DOHH2 (cell line): ENCODE results near the gene SP7.

Source experiments
- H3F3A ChIP-seq: fragments of 200-600 bp; sonication (generic), shearing (Covaris generic); 2 replicates; pipeline ENCODE4 v1.6.0; 2016; ENCODE audit warnings: antibody characterized with exemption, mild to moderate bottlenecking; ENCODE audit not compliant: control insufficient read depth, insufficient read depth
- H3K27ac ChIP-seq: fragments of 200-600 bp; sonication (generic); 2 replicates; pipeline ENCODE4 v1.5.1; 2014; ENCODE audit warnings: low read depth, mild to moderate bottlenecking, low read length, moderate library complexity
- H3K27me3 ChIP-seq: fragments of 200-600 bp; sonication (generic); 2 replicates; pipeline ENCODE4 v1.6.1; 2014; ENCODE audit warnings: mild to moderate bottlenecking, low read length, mixed read lengths; ENCODE audit not compliant: control insufficient read depth
- H3K36me3 ChIP-seq: fragments of 200-600 bp; sonication (generic); 2 replicates; pipeline ENCODE4 v1.6.1; 2014; ENCODE audit warnings: mild to moderate bottlenecking, low read length, moderate library complexity, mixed read lengths; ENCODE audit not compliant: control insufficient read depth
- H3K4me1 ChIP-seq: fragments of 200-600 bp; sonication (generic); 2 replicates; pipeline ENCODE4 v1.6.1; 2014; ENCODE audit warnings: mild to moderate bottlenecking, low read length, mixed read lengths; ENCODE audit not compliant: control insufficient read depth
- H3K4me2 ChIP-seq: fragments of 200-600 bp; sonication (generic); 2 replicates; pipeline ENCODE4 v1.6.0; 2014; ENCODE audit warnings: mild to moderate bottlenecking, low read length, moderate library complexity
- H3K4me3 ChIP-seq: fragments of 200-600 bp; sonication (generic); 2 replicates; pipeline ENCODE4 v1.5.1; 2014; ENCODE audit warnings: mild to moderate bottlenecking, low read length, mixed read lengths
- H3K79me2 ChIP-seq: fragments of 200-600 bp; sonication (generic); 2 replicates; pipeline ENCODE4 v1.6.1; 2014; ENCODE audit warnings: mild to moderate bottlenecking, low read length, mixed read lengths; ENCODE audit not compliant: control insufficient read depth
- H3K9me2 ChIP-seq: fragments of 200-600 bp; sonication (generic); replicated peaks from 2 replicates; pipeline ENCODE4 v1.6.1; 2014; ENCODE audit warnings: mild to moderate bottlenecking, low read length, mixed read lengths; ENCODE audit not compliant: control insufficient read depth
- H3K9me3 ChIP-seq: fragments of 200-600 bp; sonication (generic); 2 replicates; pipeline ENCODE4 v1.6.1; 2014; ENCODE audit warnings: antibody characterized with exemption, low read length, mixed read lengths; ENCODE audit not compliant: control insufficient read depth, insufficient read depth
- H4K20me1 ChIP-seq: fragments of 200-600 bp; sonication (generic); 2 replicates; pipeline ENCODE4 v1.6.0; 2014; ENCODE audit warnings: low read depth, mild to moderate bottlenecking, antibody characterized with exemption, low read length, moderate library complexity; ENCODE audit not compliant: control insufficient read depth, insufficient read depth
- EZH2phosphoT487 ChIP-seq: fragments of 200-600 bp; sonication (generic); IDR thresholded peaks from 2 replicates; pipeline ENCODE4 v1.6.1; 2017; ENCODE audit warnings: borderline replicate concordance, mild to moderate bottlenecking, antibody characterized with exemption, low read length, moderate library complexity, mixed read lengths
- TF ChIP-seq, protein P1 (sequence below): fragments of 200-600 bp; sonication (generic); IDR thresholded peaks from one replicate; pipeline ENCODE4 v1.5.1; 2014; ENCODE audit warnings: antibody characterized with exemption, mild to moderate bottlenecking, low read depth, low read length; ENCODE audit not compliant: poor library complexity, severe bottlenecking

Gene SP7

DNA sequence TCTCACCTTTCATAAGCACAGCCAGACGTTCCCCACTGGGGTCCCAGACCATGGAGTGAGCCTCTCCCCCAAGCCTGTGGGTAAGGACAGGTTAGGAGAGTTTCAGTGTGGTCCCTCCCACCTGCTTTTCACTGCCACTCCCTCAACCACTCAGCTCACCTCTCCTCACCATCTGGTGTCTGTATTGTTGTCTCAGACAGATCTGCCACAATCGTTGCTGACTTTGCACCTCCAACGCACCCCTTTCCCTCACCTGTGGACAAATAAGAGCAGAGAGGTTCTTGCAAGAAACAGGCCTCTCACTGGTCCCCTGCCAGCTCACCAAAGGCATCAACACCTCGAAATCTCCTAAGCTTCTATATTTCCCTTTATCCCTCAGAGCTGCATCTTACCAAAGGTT lies 27.9 kb downstream of the SP7 start:
- Histone ChIP-seq H3K4me3 (no peak overlapping the region), H3K36me3 (peaks cover 49% of the 10 kb centered on the region), H3K27me3 (no peaks in the 10 kb centered on the region), H3K4me2 (no peak overlapping the region), H3K9me3 (no peaks in the 10 kb centered on the region), H3K9me2 (no peaks in the 10 kb centered on the region), H3K27ac (no peak overlapping the region), H4K20me1 (no peaks in the 10 kb centered on the region), H3K4me1 (no peaks in the 10 kb centered on the region), H3F3A (no peaks in the 10 kb centered on the region), H3K79me2 (peaks cover 2% of the 10 kb centered on the region)
- TF ChIP-seq EZH2phosphoT487, result no peak
- TF ChIP-seq, protein P1, sequence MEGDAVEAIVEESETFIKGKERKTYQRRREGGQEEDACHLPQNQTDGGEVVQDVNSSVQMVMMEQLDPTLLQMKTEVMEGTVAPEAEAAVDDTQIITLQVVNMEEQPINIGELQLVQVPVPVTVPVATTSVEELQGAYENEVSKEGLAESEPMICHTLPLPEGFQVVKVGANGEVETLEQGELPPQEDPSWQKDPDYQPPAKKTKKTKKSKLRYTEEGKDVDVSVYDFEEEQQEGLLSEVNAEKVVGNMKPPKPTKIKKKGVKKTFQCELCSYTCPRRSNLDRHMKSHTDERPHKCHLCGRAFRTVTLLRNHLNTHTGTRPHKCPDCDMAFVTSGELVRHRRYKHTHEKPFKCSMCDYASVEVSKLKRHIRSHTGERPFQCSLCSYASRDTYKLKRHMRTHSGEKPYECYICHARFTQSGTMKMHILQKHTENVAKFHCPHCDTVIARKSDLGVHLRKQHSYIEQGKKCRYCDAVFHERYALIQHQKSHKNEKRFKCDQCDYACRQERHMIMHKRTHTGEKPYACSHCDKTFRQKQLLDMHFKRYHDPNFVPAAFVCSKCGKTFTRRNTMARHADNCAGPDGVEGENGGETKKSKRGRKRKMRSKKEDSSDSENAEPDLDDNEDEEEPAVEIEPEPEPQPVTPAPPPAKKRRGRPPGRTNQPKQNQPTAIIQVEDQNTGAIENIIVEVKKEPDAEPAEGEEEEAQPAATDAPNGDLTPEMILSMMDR, result no peak

DNA sequence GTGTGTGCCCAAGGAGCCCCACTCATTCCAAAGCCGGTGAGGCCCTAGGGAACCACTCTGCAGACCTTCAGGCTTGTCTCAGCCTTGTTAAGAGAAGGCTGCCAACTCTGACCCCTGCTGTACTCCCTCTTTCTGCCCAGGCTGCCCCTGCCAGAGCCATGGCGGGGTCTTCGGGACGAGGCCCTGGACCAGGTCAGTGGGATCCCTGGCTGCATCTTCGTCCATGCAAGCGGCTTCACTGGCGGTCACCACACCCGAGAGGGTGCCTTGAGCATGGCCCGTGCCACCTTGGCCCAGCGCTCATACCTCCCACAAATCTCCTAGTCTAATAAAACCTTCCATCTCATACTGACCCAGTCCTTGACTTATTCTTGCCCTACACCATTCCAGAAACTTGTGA lies 29.3 kb downstream of the SP7 start:
- H3K9me2 ChIP-seq, result no peaks in the 10 kb centered on the region
- H3K4me2 ChIP-seq, result no peak overlapping the region
- peaks cover 10% of the 10 kb centered on the region for H3K79me2 ChIP-seq
- no peak overlapping the region for H3K4me3 ChIP-seq
- no peaks in the 10 kb centered on the region for H4K20me1 ChIP-seq
- no peaks in the 10 kb centered on the region for H3K27me3 ChIP-seq
- TF ChIP-seq, protein P1, result no peak
- TF ChIP-seq EZH2phosphoT487, result no peak
- 0 out of 2 replicates have a peak, but pooled peaks cover 3% of the 10 kb centered on the region for H3K4me1 ChIP-seq
- no peak overlapping the region for H3K27ac ChIP-seq
- H3F3A ChIP-seq, result peaks cover 4% of the 10 kb centered on the region; the same call in 1 of the 2 replicates
- H3K9me3 ChIP-seq, result no peaks in the 10 kb centered on the region
- H3K36me3 ChIP-seq, result peaks cover 63% of the 10 kb centered on the region

GRCh38 chr12:53302903-53303302 lies 33.3 kb downstream of the SP7 start:
- peaks cover 8% of the 10 kb centered on the region; the same call in 1 of the 2 replicates for H3F3A ChIP-seq
- no peak for TF ChIP-seq EZH2phosphoT487
- TF ChIP-seq, protein P1, result no peak
- H3K9me2 ChIP-seq, result no peaks in the 10 kb centered on the region
- H3K27me3 ChIP-seq, result no peaks in the 10 kb centered on the region
- H3K4me1 ChIP-seq, result peaks cover 20% of the 10 kb centered on the region
- no peak overlapping the region for H3K4me3 ChIP-seq
- no peak overlapping the region for H3K4me2 ChIP-seq
- no peaks in the 10 kb centered on the region for H3K9me3 ChIP-seq
- H3K27ac ChIP-seq, result no peak overlapping the region
- H4K20me1 ChIP-seq, result no peaks in the 10 kb centered on the region
- peaks cover 66% of the 10 kb centered on the region for H3K36me3 ChIP-seq
- peaks cover 27% of the 10 kb centered on the region for H3K79me2 ChIP-seq
